ENCODE results near the gene CLEC14A. TPM values are rescaled to one million over a fixed set of nuclear protein-coding genes. Genes with fewer than 3 reads are reported as not detected.

The CLEC14A gene
- total and polyA plus RNA-seq, 2 donors (not counting 1 experiment from before 2014, with no cell fraction given) = not detected

DNA sequence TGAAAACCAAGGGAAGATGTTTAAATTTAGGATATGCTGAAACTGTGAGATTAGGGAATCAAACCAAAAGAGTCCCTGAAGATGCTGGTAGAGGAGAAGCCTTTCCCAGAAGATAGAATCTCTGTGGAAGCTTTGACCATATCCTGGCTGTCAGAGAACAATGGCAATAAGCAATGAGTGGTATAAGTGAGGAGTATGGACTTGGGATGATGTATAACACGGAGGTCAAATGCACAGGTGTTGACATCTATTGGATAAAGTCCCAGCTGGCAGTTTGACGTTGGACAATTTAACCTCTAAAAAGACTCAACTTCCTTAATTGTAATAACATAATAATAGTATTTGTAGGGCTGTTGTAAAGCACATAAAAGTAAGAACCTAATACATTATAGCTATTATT, 30.1 kb upstream of the CLEC14A start:
- TF ChIP-seq, protein P1, sequence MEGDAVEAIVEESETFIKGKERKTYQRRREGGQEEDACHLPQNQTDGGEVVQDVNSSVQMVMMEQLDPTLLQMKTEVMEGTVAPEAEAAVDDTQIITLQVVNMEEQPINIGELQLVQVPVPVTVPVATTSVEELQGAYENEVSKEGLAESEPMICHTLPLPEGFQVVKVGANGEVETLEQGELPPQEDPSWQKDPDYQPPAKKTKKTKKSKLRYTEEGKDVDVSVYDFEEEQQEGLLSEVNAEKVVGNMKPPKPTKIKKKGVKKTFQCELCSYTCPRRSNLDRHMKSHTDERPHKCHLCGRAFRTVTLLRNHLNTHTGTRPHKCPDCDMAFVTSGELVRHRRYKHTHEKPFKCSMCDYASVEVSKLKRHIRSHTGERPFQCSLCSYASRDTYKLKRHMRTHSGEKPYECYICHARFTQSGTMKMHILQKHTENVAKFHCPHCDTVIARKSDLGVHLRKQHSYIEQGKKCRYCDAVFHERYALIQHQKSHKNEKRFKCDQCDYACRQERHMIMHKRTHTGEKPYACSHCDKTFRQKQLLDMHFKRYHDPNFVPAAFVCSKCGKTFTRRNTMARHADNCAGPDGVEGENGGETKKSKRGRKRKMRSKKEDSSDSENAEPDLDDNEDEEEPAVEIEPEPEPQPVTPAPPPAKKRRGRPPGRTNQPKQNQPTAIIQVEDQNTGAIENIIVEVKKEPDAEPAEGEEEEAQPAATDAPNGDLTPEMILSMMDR (IDR thresholded peaks at IDR 0.05) = no peak
- no peak for TF ChIP-seq EZH2 (IDR thresholded peaks at IDR 0.05; ENCODE audit: borderline replicate concordance, insufficient read depth, low read depth, low read length, poor library complexity, severe bottlenecking)
- ChIA-PET POLR2A (no interaction called here), CTCF (no interaction called here)
- no peak overlapping the region for H3K4me3 ChIP-seq (ENCODE audit: control extremely low read depth in 1 of 5, extremely low read depth in 1 of 5, insufficient read depth in 1 of 5, low read depth in 2 of 5, low read length in 4 of 5)
- no peak overlapping the region for H3K9ac ChIP-seq (ENCODE audit: low read length)
- no peaks in the 10 kb centered on the region for H3K9me3 Mint-ChIP-seq (ENCODE audit: insufficient read depth)
- no peaks in the 10 kb centered on the region for H3K4me1 ChIP-seq (ENCODE audit: control insufficient read depth in 2 of 2, insufficient read depth in 2 of 2, low read length in 2 of 2)
- no peaks in the 10 kb centered on the region for H3K4me1 Mint-ChIP-seq
- H3K36me3 ChIP-seq (replicated peaks in 1 of 2; ENCODE audit: control extremely low read depth in 1 of 2, control insufficient read depth in 1 of 2, extremely low read depth in 1 of 2, insufficient read depth in 2 of 2, low read length in 1 of 2) = no peaks in the 10 kb centered on the region
- peaks cover 0 to 1% (median 0%) of the 10 kb centered on the region in 3 donors for H3K9me3 ChIP-seq (ENCODE audit: control extremely low read depth in 1 of 3, control insufficient read depth in 2 of 3, insufficient read depth in 1 of 3, low read length in 2 of 3)
- no peaks in the 10 kb centered on the region for H3K79me2 ChIP-seq (ENCODE audit: control insufficient read depth, insufficient read depth, low read length)
- H3K27ac ChIP-seq (ENCODE audit: low read length in 2 of 2) = no peak overlapping the region
- no peaks in the 10 kb centered on the region for H3K27me3 Mint-ChIP-seq
- no peak overlapping the region for H3K4me3 Mint-ChIP-seq
- no peak for DNase-seq
- no peaks in the 10 kb centered on the region for H3K27me3 ChIP-seq (replicated peaks in 1 of 4; ENCODE audit: control extremely low read depth in 1 of 4, control insufficient read depth in 3 of 4, insufficient read depth in 4 of 4, low read length in 3 of 4)
- intact Hi-C loops (cut with micrococcal nuclease) = no loop called here
- no peak overlapping the region for H3K27ac Mint-ChIP-seq
- no peak overlapping the region for H3K4me2 ChIP-seq (replicated peaks; ENCODE audit: low read depth, low read length, poor library complexity, severe bottlenecking)
- WGBS (ENCODE audit: insufficient coverage) = no CpG with 5 or more reads among the region's 2 CpGs
- no peak overlapping the region for H2AFZ ChIP-seq (ENCODE audit: insufficient read depth, low read depth, low read length, poor library complexity, severe bottlenecking)
- no peak for ATAC-seq (ENCODE audit: low read depth)
- no peaks in the 10 kb centered on the region for H4K20me1 ChIP-seq (ENCODE audit: control insufficient read depth, insufficient read depth, low read length, poor library complexity, severe bottlenecking)

DNA sequence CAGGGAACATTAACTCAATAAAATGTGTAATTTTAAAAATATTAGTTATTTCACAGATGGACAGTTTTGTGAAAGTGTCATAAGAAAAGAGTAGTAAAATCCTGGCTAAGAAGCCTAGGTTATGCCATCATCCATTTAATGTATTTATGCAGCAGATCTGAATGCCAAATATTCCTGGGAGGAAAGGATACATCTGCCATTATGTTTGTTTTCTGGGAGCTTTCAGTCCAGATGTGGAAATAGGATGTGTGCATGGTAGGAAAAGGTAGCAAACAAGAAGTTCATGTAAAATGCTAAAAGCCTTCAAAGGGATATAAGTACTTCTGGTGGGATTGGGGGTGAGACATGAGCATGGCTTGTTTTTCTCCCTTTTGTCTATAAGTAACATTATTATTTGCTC, 27.0 kb upstream of the CLEC14A start:
- CTCF ChIA-PET = no interaction called here
- no peak for ATAC-seq (ENCODE audit: low read depth)

More for the DNA sequence above, 27.0 kb upstream of the CLEC14A start:
- Histone ChIP-seq H3K36me3 (replicated peaks in 1 of 2; ENCODE audit: control extremely low read depth in 1 of 2, control insufficient read depth in 1 of 2, extremely low read depth in 1 of 2, insufficient read depth in 2 of 2, low read length in 1 of 2) (no peaks in the 10 kb centered on the region), H3K4me2 (replicated peaks; ENCODE audit: low read depth, low read length, poor library complexity, severe bottlenecking) (no peak overlapping the region), H3K9ac (ENCODE audit: low read length) (no peak overlapping the region), H2AFZ (ENCODE audit: insufficient read depth, low read depth, low read length, poor library complexity, severe bottlenecking) (no peak overlapping the region), H3K27me3 (replicated peaks in 1 of 4; ENCODE audit: control extremely low read depth in 1 of 4, control insufficient read depth in 3 of 4, insufficient read depth in 4 of 4, low read length in 3 of 4) (no peaks in the 10 kb centered on the region), H3K27ac (ENCODE audit: low read length in 2 of 2) (no peak overlapping the region), H4K20me1 (ENCODE audit: control insufficient read depth, insufficient read depth, low read length, poor library complexity, severe bottlenecking) (no peaks in the 10 kb centered on the region), H3K4me1 (ENCODE audit: control insufficient read depth in 2 of 2, insufficient read depth in 2 of 2, low read length in 2 of 2) (no peaks in the 10 kb centered on the region), H3K9me3 (ENCODE audit: control extremely low read depth in 1 of 3, control insufficient read depth in 2 of 3, insufficient read depth in 1 of 3, low read length in 2 of 3) (no peaks in the 10 kb centered on the region), H3K4me3 (ENCODE audit: control extremely low read depth in 1 of 5, extremely low read depth in 1 of 5, insufficient read depth in 1 of 5, low read depth in 2 of 5, low read length in 4 of 5) (no peak overlapping the region), H3K79me2 (ENCODE audit: control insufficient read depth, insufficient read depth, low read length) (no peaks in the 10 kb centered on the region)
- Mint-ChIP-seq H3K4me3 (no peak overlapping the region), H3K27ac (no peak overlapping the region), H3K27me3 (no peaks in the 10 kb centered on the region), H3K9me3 (ENCODE audit: insufficient read depth) (no peaks in the 10 kb centered on the region), H3K4me1 (no peaks in the 10 kb centered on the region)
- no peak for DNase-seq
- POLR2A ChIA-PET = no interaction called here
- intact Hi-C loops (cut with micrococcal nuclease) = no loop called here
- no peak for TF ChIP-seq EZH2 (IDR thresholded peaks at IDR 0.05; ENCODE audit: borderline replicate concordance, insufficient read depth, low read depth, low read length, poor library complexity, severe bottlenecking)
- TF ChIP-seq, protein P1 (IDR thresholded peaks at IDR 0.05) = no peak
